EH (cell line): ENCODE data around the gene OSBPL3.

Experiments used
- DNase-seq: peaks from one replicate; pipeline ENCODE4 v3.0.0-alpha.2; 2015; ENCODE audit warnings: low read depth

The OSBPL3 gene

GRCh38 chr7:24896031-24896501, 83.9 kb downstream of the OSBPL3 start:
- DNase-seq = no peak

GRCh38 chr7:24894429-24895221, 85.4 kb downstream of the OSBPL3 start:
- no peak for DNase-seq

- DNase-seq = no peak
Measured at GRCh38 chr7:24891311-24891735, 88.7 kb downstream of the OSBPL3 start.

GRCh38 chr7:24889611-24890010, 90.4 kb downstream of the OSBPL3 start:
- DNase-seq = no peak

GRCh38 chr7:24888653-24889052, 91.3 kb downstream of the OSBPL3 start:
- DNase-seq = no peak

GRCh38 chr7:24885716-24886115, 94.3 kb downstream of the OSBPL3 start:
- DNase-seq = peak; percentile 40

GRCh38 chr7:24885305-24885704, 94.7 kb downstream of the OSBPL3 start:
- DNase-seq = no peak

- DNase-seq = no peak
Measured at GRCh38 chr7:24884401-24884800, 95.6 kb downstream of the OSBPL3 start.

GRCh38 chr7:24883622-24884013, 96.4 kb downstream of the OSBPL3 start:
- no peak for DNase-seq

GRCh38 chr7:24882989-24883621, 96.9 kb downstream of the OSBPL3 start:
- DNase-seq = peak; percentile 70

- no peak for DNase-seq
Measured at GRCh38 chr7:24881623-24882022, 98.4 kb downstream of the OSBPL3 start.

GRCh38 chr7:24880886-24881285, 99.1 kb downstream of the OSBPL3 start:
- no peak for DNase-seq

GRCh38 chr7:24879291-24879690, 100.7 kb downstream of the OSBPL3 start:
- no peak for DNase-seq

- DNase-seq = no peak
Measured at GRCh38 chr7:24877790-24878311, 102.1 kb downstream of the OSBPL3 start.

GRCh38 chr7:24874791-24875190, 105.2 kb downstream of the OSBPL3 start:
- DNase-seq = no peak

GRCh38 chr7:24873944-24874343, 106.0 kb downstream of the OSBPL3 start:
- DNase-seq = no peak

GRCh38 chr7:24871770-24872169, 108.2 kb downstream of the OSBPL3 start:
- DNase-seq = no peak

GRCh38 chr7:24870766-24871165, 109.2 kb downstream of the OSBPL3 start:
- peak; percentile 36 for DNase-seq

GRCh38 chr7:24869572-24869971, 110.4 kb downstream of the OSBPL3 start:
- peak; percentile 74 for DNase-seq

- DNase-seq = no peak
Measured at GRCh38 chr7:24868741-24869140, 111.2 kb downstream of the OSBPL3 start.

GRCh38 chr7:24866004-24866615, 113.9 kb downstream of the OSBPL3 start:
- no peak for DNase-seq

GRCh38 chr7:24864214-24864817, 115.7 kb downstream of the OSBPL3 start:
- DNase-seq = no peak
